ENCODE results near the gene VPS37B.
A peak's percentile ranks its signal among the peaks of the same experiment; 100 is the strongest.

Gene VPS37B

GRCh38 chr12:122842505-122843405 is 53.2 kb downstream of the VPS37B start:
- DNase-seq (ENCODE audit: extremely low read depth in 1 of 2, low read depth in 1 of 2): no peak

DNA sequence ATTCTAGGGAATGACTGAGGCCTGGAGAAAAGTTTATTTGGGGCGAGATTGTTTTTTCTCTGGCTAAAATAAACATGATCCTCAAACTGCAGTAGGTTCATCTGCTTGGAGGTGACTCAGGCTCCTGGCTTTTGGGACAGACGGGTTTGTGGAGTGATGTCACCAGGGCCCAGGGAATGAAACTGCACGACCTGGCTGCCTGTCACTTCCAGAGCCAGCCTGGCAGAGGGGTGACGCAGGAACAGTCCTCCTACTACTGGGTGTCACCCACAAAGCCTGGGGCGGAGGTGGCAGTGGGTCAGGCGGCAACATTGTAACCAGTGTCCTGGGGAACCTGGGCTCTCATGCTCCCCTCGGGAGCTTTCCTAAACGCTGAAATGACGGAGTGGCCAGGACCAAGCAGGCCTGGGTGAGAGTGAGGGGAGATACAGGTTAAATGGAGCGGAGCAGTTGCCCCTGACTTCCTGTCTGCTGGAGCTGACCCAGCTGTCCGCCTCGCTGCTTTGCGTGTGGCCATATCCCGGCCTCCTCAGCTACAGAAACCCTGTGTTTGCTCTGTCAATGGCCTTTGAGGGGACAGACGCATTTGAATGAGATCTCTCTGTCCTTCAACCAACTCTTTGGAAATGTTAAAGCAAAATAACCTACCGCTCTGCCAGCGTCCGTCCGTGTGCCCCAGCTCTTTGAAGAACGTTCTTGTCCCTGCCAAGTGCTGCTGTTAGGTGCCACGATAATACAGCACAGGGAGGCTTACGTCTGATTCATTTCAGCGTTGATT is 54.2 kb downstream of the VPS37B start:
- DNase-seq (ENCODE audit: extremely low read depth in 1 of 2, low read depth in 1 of 2): no peak

GRCh38 chr12:122840580-122841513 is 55.1 kb downstream of the VPS37B start:
- no peak for DNase-seq (ENCODE audit: extremely low read depth in 1 of 2, low read depth in 1 of 2)

- no peak for DNase-seq (ENCODE audit: extremely low read depth in 1 of 2, low read depth in 1 of 2)
Observed at GRCh38 chr12:122839907-122840554, 55.9 kb downstream of the VPS37B start.

DNA sequence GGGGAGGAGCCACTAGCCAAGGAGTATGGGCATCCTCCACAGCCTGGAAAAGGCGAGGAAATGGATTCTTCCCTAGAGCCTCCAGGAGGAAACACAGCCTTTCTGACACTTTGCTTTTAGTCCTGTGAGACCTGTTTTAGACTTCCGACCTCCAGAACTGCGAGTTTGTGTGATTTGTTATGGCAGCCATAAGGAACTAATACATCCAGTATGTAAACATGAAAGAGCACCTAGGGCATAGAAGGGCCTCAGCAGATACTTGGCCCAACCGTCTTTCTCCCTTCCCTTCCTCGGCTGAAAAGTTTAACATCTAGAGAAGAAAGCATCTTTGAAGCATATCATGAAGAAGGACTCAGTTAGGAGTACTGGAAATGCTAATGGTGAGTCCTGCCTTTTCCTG is 57.1 kb downstream of the VPS37B start:
- DNase-seq (ENCODE audit: extremely low read depth in 1 of 2, low read depth in 1 of 2): no peak

GRCh38 chr12:122837306-122838265 is 58.3 kb downstream of the VPS37B start:
- DNase-seq (ENCODE audit: extremely low read depth in 1 of 2, low read depth in 1 of 2): no peak

- peak in 1 of 2 donors; percentile 29 for DNase-seq (ENCODE audit: extremely low read depth in 1 of 2, low read depth in 1 of 2)
Observed at GRCh38 chr12:122836027-122836921, 59.6 kb downstream of the VPS37B start.

DNA sequence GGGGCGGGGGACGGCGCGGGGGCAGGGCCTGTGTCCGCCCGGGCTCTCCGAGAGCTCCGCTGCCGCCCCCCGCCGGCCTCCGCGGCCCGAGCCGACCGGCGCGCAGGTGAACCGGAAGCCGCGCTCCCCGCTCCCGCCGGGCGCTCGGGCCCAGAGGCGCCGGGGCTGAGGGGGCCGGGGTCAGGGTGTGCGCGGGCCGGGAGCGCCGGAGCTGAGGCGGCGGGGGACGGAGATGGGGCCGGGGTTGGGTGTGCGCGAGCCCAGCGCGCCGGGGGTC is 60.2 kb downstream of the VPS37B start:
- DNase-seq (ENCODE audit: extremely low read depth in 1 of 2, low read depth in 1 of 2): no peak

- DNase-seq (ENCODE audit: extremely low read depth in 1 of 2, low read depth in 1 of 2): peak in 1 of 2 donors; percentile 20
Observed at GRCh38 chr12:122834921-122835749, 60.8 kb downstream of the VPS37B start, which contains the start of gene HIP1R. TSS of gene HIP1R (plus strand) at chr12:122835457. CDS start at chr12:122835551, 94 bp downstream.

DNA sequence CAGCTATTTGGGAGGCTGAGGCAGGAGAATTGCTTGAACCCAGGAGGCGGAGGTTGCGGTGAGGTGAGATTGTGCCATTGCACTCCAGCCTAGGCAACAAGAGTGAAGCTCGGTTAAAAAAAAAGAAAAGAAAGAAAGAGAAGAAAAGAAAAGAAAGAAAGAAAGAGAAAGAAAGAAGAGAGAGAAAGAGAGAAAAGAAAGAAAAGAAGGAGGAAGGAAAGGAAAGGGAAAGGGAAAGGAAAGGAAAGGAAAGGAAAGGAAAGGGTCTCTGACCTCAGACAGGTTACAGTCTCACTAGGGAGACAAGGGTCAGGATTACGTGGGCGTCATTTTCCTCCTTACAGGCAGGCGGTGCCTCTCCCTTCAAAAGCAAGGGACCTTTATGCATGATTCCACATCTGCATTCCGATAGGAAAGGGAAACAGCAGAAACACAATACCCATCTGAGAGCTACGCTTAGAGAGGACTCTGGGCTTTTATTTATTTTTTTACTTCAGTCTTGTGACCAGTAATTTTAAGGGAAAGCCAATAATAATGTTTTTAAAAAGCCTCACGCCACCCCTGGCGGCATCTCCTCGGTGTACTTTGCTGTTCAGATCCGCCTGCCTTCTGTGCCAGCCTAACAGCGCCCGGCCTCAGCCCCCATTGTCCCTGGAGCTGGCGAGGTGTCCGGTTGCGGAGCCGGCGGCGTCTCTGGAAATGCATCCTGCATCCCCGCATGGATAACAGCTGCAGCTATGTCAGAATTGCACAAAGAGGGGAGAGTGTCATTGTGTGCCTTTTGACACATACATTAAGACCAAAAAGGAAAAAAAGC is 61.6 kb downstream of the VPS37B start:
- DNase-seq (ENCODE audit: extremely low read depth in 1 of 2, low read depth in 1 of 2): no peak

DNA sequence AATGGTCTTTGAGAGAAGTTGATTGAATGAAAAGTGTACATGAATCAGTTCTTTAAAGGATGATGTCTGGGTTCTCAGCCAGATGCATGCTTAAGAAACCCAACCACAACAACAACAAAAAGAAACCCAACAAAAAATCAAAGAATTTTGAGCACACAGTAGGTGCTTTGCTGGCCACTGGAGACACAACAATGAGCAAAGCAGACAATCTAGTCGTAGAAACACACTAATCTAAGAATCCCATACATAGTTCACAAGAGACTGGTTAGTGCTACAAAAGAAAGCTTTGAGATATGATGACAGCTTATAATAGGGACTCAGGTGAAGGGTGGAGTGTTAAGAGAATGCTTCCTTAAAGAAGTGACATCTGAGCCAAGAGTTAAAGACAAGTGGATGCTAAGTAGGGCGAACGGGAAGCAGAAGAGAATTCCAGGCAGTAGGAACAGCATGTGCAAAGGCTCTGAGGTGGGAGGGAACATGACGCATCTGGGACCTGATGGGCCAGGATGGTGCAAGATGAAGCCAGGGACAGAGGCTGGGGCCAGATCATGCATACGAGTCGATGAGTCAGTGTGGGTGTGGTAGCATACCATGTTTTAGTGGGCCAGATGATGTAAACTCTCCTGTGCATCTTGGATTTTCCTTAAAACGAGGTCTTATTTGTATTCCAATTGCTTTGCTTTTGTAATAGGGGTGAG is 65.3 kb downstream of the VPS37B start:
- no peak for DNase-seq (ENCODE audit: extremely low read depth in 1 of 2, low read depth in 1 of 2)

- no peak for DNase-seq (ENCODE audit: extremely low read depth in 1 of 2, low read depth in 1 of 2)
Observed at GRCh38 chr12:122827258-122827657, 68.7 kb downstream of the VPS37B start.

DNA sequence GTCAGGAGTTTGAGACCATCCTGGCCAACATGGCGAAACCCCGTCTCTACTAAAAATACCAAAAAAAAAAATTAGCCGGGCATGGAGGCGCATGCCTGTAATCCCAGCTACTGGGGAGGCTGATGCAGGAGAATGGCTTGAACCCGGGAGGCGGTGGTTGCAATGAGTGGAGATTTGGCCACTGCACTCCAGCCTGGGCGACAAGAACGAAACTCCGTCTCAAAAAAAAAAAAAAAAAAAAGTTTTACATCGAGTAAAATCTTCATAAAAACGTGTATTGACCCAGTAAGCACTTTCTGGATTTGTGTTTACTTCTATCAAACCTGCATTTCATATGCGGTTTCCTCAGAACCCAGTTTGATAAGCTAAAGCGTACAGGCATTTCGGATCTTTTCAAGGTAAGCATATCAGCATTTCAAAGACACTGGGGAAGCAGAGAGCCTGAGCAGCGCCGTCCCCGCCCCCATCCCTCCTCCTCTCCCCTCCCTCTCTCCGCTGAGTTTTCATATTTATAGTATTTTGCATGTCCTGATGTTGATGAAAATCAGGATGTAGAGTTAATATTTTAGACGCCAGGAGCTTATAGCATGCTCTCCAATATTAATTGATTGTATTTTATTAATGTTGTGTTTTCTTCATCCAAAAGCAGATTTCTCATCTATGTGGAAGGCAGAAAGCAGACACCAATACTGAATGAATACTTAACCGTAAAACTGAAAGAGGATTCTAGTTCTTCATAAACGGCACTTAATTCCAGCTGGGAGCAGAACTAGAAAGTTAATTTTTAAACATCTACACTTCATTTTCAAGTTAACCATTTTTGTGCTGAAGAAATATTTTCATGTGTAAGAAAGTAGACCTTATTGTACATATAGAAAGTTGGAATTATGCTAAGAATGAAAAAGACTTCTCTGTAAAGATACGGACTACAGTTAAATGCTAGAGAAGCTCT is 69.9 kb downstream of the VPS37B start:
- no peak for DNase-seq (ENCODE audit: extremely low read depth in 1 of 2, low read depth in 1 of 2)

GRCh38 chr12:122823429-122823828 is 72.5 kb downstream of the VPS37B start:
- no peak for DNase-seq (ENCODE audit: extremely low read depth in 1 of 2, low read depth in 1 of 2)

- no peak for DNase-seq (ENCODE audit: extremely low read depth in 1 of 2, low read depth in 1 of 2)
Observed at GRCh38 chr12:122820838-122821271, 75.1 kb downstream of the VPS37B start.
